Glomerular endothelial cell (primary cell): ENCODE results near the gene KEL. TPM values are rescaled to one million over a fixed set of nuclear protein-coding genes. Genes with fewer than 3 reads are reported as not detected.

ENCODE experiments used
- DNase-seq: peaks from one replicate; pipeline ENCODE4 v3.0.0-alpha.2; 2011; ENCODE audit warnings: low read depth, low spot score; ENCODE audit errors: extremely low read depth
- total RNA-seq: library from RNA; depleted of rRNA; stranded (reverse); fragments of >200 nt; gene quantifications from 2 replicates; pipeline ENCODE4 v1.2.3, GENCODE V29; 2015

The KEL gene
- total RNA-seq, 1 donor from 2014 or later: 0.18 TPM

- no peak for DNase-seq
Measured at GRCh38 chr7:142932386-142933091, 29.6 kb downstream of the KEL start.

GRCh38 chr7:142930126-142930730 lies 31.9 kb downstream of the KEL start:
- no peak for DNase-seq

GRCh38 chr7:142927949-142928348 lies 34.2 kb downstream of the KEL start:
- DNase-seq: no peak

GRCh38 chr7:142927085-142927745 lies 34.9 kb downstream of the KEL start:
- DNase-seq: no peak

- no peak for DNase-seq
Measured at GRCh38 chr7:142925413-142925812, 36.8 kb downstream of the KEL start.

GRCh38 chr7:142923391-142923790 lies 38.8 kb downstream of the KEL start:
- DNase-seq: no peak

- no peak for DNase-seq
Measured at GRCh38 chr7:142919656-142920055, 42.5 kb downstream of the KEL start.

GRCh38 chr7:142918901-142919300 lies 43.3 kb downstream of the KEL start:
- no peak for DNase-seq

GRCh38 chr7:142917447-142917846 lies 44.7 kb downstream of the KEL start:
- no peak for DNase-seq

- no peak for DNase-seq
Measured at GRCh38 chr7:142916508-142916907, 45.7 kb downstream of the KEL start.

- no peak for DNase-seq
Measured at GRCh38 chr7:142915315-142915714, 46.8 kb downstream of the KEL start.

GRCh38 chr7:142914121-142914520 lies 48.0 kb downstream of the KEL start:
- DNase-seq: no peak

GRCh38 chr7:142913566-142913965 lies 48.6 kb downstream of the KEL start:
- DNase-seq: no peak

- DNase-seq: no peak
Measured at GRCh38 chr7:142913051-142913450, 49.1 kb downstream of the KEL start.

- DNase-seq: no peak
Measured at GRCh38 chr7:142910481-142910880, 51.7 kb downstream of the KEL start.

GRCh38 chr7:142910031-142910433 lies 52.1 kb downstream of the KEL start:
- DNase-seq: no peak

GRCh38 chr7:142908921-142909890 lies 53.0 kb downstream of the KEL start:
- DNase-seq: no peak

GRCh38 chr7:142908290-142908689 lies 53.9 kb downstream of the KEL start:
- no peak for DNase-seq

- DNase-seq: no peak
Measured at GRCh38 chr7:142906643-142907042, 55.5 kb downstream of the KEL start.

- DNase-seq: no peak
Measured at GRCh38 chr7:142905759-142906158, 56.4 kb downstream of the KEL start.

GRCh38 chr7:142904128-142904527 lies 58.0 kb downstream of the KEL start:
- no peak for DNase-seq
